DND-41 (cell line): ENCODE data around the gene SCN2A.
"Not testable (repeated sequence)": the region's sequence is repeated elsewhere in the genome, so short reads cannot be mapped to it uniquely, and the experiment has no call there.

Experiments used
- ATAC-seq: fragments of 200-7000 bp; cut with Tn5 transposase; 3 replicates; pipeline ENCODE4 v1.9.1; 2021; ENCODE audit warnings: low read depth; ENCODE audit not compliant: insufficient read depth
- DNase-seq: peaks from one replicate; pipeline ENCODE4 v3.0.0-alpha.2; 2020
- H2AFZ ChIP-seq: 2 replicates; pipeline ENCODE4 v1.6.0; 2012; ENCODE audit warnings: low read depth, low read length
- H3K27ac ChIP-seq: 2 replicates; pipeline ENCODE4 v1.5.1; 2012; ENCODE audit warnings: low read length, inconsistent platforms
- H3K27me3 ChIP-seq: fragments of 200-600 bp; sonication (generic); 2 replicates; pipeline ENCODE4 v1.6.0; 2012; ENCODE audit warnings: low read length, mild to moderate bottlenecking, inconsistent platforms; ENCODE audit not compliant: insufficient read depth, poor library complexity
- H3K36me3 ChIP-seq: 2 replicates; pipeline ENCODE4 v1.5.1; 2012; ENCODE audit warnings: low read length, inconsistent platforms; ENCODE audit not compliant: insufficient read depth
- H3K4me1 ChIP-seq: 2 replicates; pipeline ENCODE4 v1.5.1; 2012; ENCODE audit warnings: mild to moderate bottlenecking, low read length; ENCODE audit not compliant: insufficient read depth
- H3K4me2 ChIP-seq: 2 replicates; pipeline ENCODE4 v1.6.0; 2012; ENCODE audit warnings: mild to moderate bottlenecking, moderate library complexity, low read length, inconsistent platforms; ENCODE audit not compliant: insufficient read depth
- H3K4me3 ChIP-seq, 2 experiments: fragments of 200-600 bp in 1 of 2; shearing (Covaris generic) in 1 of 2; 2 replicates each; pipeline ENCODE4 v1.5.1; 2012 to 2016; ENCODE audit warnings: inconsistent platforms in 2 of 2, low read length in 2 of 2, mild to moderate bottlenecking in 2 of 2, low read depth in 1 of 2, moderate library complexity in 1 of 2
- H3K79me2 ChIP-seq: 2 replicates; pipeline ENCODE4 v1.6.0; 2012; ENCODE audit warnings: low read length, inconsistent platforms; ENCODE audit not compliant: insufficient read depth
- H3K9ac ChIP-seq: 2 replicates; pipeline ENCODE4 v1.6.0; 2012; ENCODE audit warnings: low read depth, mild to moderate bottlenecking, inconsistent platforms, low read length, moderate library complexity
- H3K9me3 ChIP-seq: 2 replicates; pipeline ENCODE4 v1.5.1; 2012; ENCODE audit warnings: low read length, moderate library complexity, mild to moderate bottlenecking, inconsistent platforms; ENCODE audit not compliant: insufficient read depth, severe bottlenecking
- H4K20me1 ChIP-seq: 2 replicates; pipeline ENCODE4 v1.6.0; 2012; ENCODE audit warnings: low read length; ENCODE audit not compliant: insufficient read depth
- CTCF ChIP-seq: IDR thresholded peaks from 2 replicates; pipeline ENCODE4 v1.5.1; 2012; ENCODE audit warnings: borderline replicate concordance, low read length, moderate library complexity, mild to moderate bottlenecking; ENCODE audit not compliant: poor library complexity, severe bottlenecking; ENCODE audit errors: extremely low read depth
- EZH2 ChIP-seq: IDR thresholded peaks from 3 replicates; pipeline ENCODE4 v1.6.1; 2012; ENCODE audit warnings: borderline replicate concordance, low read depth, mild to moderate bottlenecking, moderate library complexity, low read length, inconsistent platforms; ENCODE audit not compliant: severe bottlenecking

Gene SCN2A

GRCh38 chr2:165390875-165391274 lies 151.7 kb downstream of the SCN2A start:
- Histone ChIP-seq H3K36me3 (no peaks in the 10 kb centered on the region), H3K4me1 (peaks cover 16% of the 10 kb centered on the region), H3K4me3 (no peak overlapping the region), H3K79me2 (no peaks in the 10 kb centered on the region), H3K4me2 (peak overlapping the region; percentile 60; the same call in 1 of the 2 replicates), H3K27ac (peak overlapping the region; percentile 64; the same call in 1 of the 2 replicates), H3K9ac (no peak overlapping the region), H4K20me1 (no peaks in the 10 kb centered on the region), H3K27me3 (no peaks in the 10 kb centered on the region), H2AFZ (no peak overlapping the region; the same call in 1 of the 2 replicates), H3K9me3 (no peaks in the 10 kb centered on the region)
- ATAC-seq (peak; percentile 20; the same call in 1 of the 3 replicates), DNase-seq (no peak)
- TF ChIP-seq EZH2 (no peak), CTCF (no peak)

GRCh38 chr2:165391791-165392190 lies 152.6 kb downstream of the SCN2A start:
- DNase-seq (no peak), ATAC-seq (peak; percentile 82)
- Histone ChIP-seq H3K4me1 (peaks cover 16% of the 10 kb centered on the region), H3K9me3 (no peaks in the 10 kb centered on the region), H3K4me3 (peak overlapping the region in 1 of 2 experiments; percentile 27; a peak in 1 of 4 replicates), H4K20me1 (no peaks in the 10 kb centered on the region), H3K27me3 (no peaks in the 10 kb centered on the region), H3K79me2 (no peaks in the 10 kb centered on the region), H3K36me3 (no peaks in the 10 kb centered on the region), H3K4me2 (peak overlapping the region; percentile 60), H3K9ac (peak overlapping the region; percentile 31), H2AFZ (peak overlapping the region; percentile 62), H3K27ac (peak overlapping the region; percentile 64)
- no peak for TF ChIP-seq EZH2
- no peak for TF ChIP-seq CTCF

GRCh38 chr2:165398603-165399002 lies 159.4 kb downstream of the SCN2A start:
- H3K9me3 ChIP-seq, H3K4me3 ChIP-seq, H3K4me2 ChIP-seq, H4K20me1 ChIP-seq, H3K36me3 ChIP-seq, H2AFZ ChIP-seq, ATAC-seq, H3K27ac ChIP-seq, H3K4me1 ChIP-seq, H3K9ac ChIP-seq, DNase-seq, H3K27me3 ChIP-seq, H3K79me2 ChIP-seq: not testable (repeated sequence)

GRCh38 chr2:165401285-165401852 lies 162.2 kb downstream of the SCN2A start:
- peak; percentile 58; the same call in 1 of the 3 replicates for ATAC-seq
- H3K9ac ChIP-seq, result no peak overlapping the region
- H4K20me1 ChIP-seq, result no peaks in the 10 kb centered on the region
- no peak overlapping the region for H3K4me3 ChIP-seq
- peak; percentile 80 for TF ChIP-seq CTCF
- no peak for TF ChIP-seq EZH2
- peak; percentile 23 for DNase-seq
- no peaks in the 10 kb centered on the region for H3K36me3 ChIP-seq
- no peak overlapping the region for H2AFZ ChIP-seq
- no peaks in the 10 kb centered on the region for H3K9me3 ChIP-seq
- no peaks in the 10 kb centered on the region for H3K4me1 ChIP-seq
- H3K79me2 ChIP-seq, result no peaks in the 10 kb centered on the region
- no peak overlapping the region for H3K4me2 ChIP-seq
- no peak overlapping the region for H3K27ac ChIP-seq
- H3K27me3 ChIP-seq, result no peaks in the 10 kb centered on the region
